ENCODE data around the gene SMCHD1. TPM values are rescaled to one million over a fixed set of nuclear protein-coding genes. Genes with fewer than 3 reads are reported as not detected.
"Not testable (repeated sequence)": the region's sequence is repeated elsewhere in the genome, so short reads cannot be mapped to it uniquely, and the experiment has no call there.

SMCHD1 gene
- total RNA-seq, 2 donors from 2014 or later, result 103 to 137 TPM

- peaks cover 13% of the 10 kb centered on the region for H3K4me1 Mint-ChIP-seq (ENCODE audit: low read depth)
- ATAC-seq (replicated peaks in 1 of 2), result no peak
Observed at GRCh38 chr18:2843146-2843545, 187.6 kb downstream of the SMCHD1 start.

GRCh38 chr18:2845172-2845571, 189.6 kb downstream of the SMCHD1 start:
- DNase-seq (no peak), ATAC-seq (replicated peaks in 1 of 2) (no peak)
- Mint-ChIP-seq H3K4me1 (ENCODE audit: low read depth) (peaks cover 34% of the 10 kb centered on the region), H3K9me3 (no peaks in the 10 kb centered on the region), H3K27me3 (ENCODE audit: low read depth) (peaks cover 28% of the 10 kb centered on the region), H3K27ac (no peak overlapping the region), H3K36me3 (ENCODE audit: insufficient read depth in 2 of 2) (peaks cover 4 to 8% of the 10 kb centered on the region in 2 donors), H3K4me3 (no peak overlapping the region)

More at GRCh38 chr18:2843146-2843545, 187.6 kb downstream of the SMCHD1 start:
- Mint-ChIP-seq H3K9me3 (peaks cover 1 to 4% of the 10 kb centered on the region in 2 donors), H3K27ac (no peak overlapping the region), H3K36me3 (ENCODE audit: insufficient read depth in 2 of 2) (peaks cover 7 to 10% of the 10 kb centered on the region in 2 donors), H3K4me3 (no peak overlapping the region), H3K27me3 (ENCODE audit: low read depth) (peaks cover 12% of the 10 kb centered on the region)
- DNase-seq, result no peak

- Mint-ChIP-seq H3K4me1 (ENCODE audit: low read depth) (peaks cover 48% of the 10 kb centered on the region), H3K4me3 (peak within 1 kb of the TSS; percentile 80 to 89), H3K27ac (peak within 1 kb of the TSS; percentile 74), H3K27me3 (ENCODE audit: low read depth) (peaks cover 28% of the 10 kb centered on the region), H3K9me3 (no peaks in the 10 kb centered on the region), H3K36me3 (ENCODE audit: insufficient read depth in 2 of 2) (peaks cover 4 to 8% of the 10 kb centered on the region in 2 donors)
- ATAC-seq (replicated peaks in 1 of 2) (peak; percentile 51 to 55), DNase-seq (peak; percentile 65 to 67)
Observed at GRCh38 chr18:2846636-2847316, 191.2 kb downstream of the SMCHD1 start, which contains the start of gene EMILIN2. Gene EMILIN2 (plus strand): TSS chr18:2847006. CDS start chr18:2847189, 183 bp downstream.

- ATAC-seq (replicated peaks in 1 of 2), result peak; percentile 69 to 72
- peak overlapping the region; percentile 70 for H3K27ac Mint-ChIP-seq
- no peaks in the 10 kb centered on the region for H3K9me3 Mint-ChIP-seq
- peaks cover 4 to 8% of the 10 kb centered on the region in 2 donors for H3K36me3 Mint-ChIP-seq (ENCODE audit: insufficient read depth in 2 of 2)
- H3K27me3 Mint-ChIP-seq (ENCODE audit: low read depth), result peaks cover 28% of the 10 kb centered on the region
- peaks cover 48% of the 10 kb centered on the region for H3K4me1 Mint-ChIP-seq (ENCODE audit: low read depth)
- peak overlapping the region; percentile 80 to 89 for H3K4me3 Mint-ChIP-seq
- peak; percentile 70 to 71 for DNase-seq
Observed at GRCh38 chr18:2847317-2848246, 192.1 kb downstream of the SMCHD1 start.

- DNase-seq, result no peak
- Mint-ChIP-seq H3K4me3 (peak overlapping the region; percentile 80 to 89), H3K9me3 (no peaks in the 10 kb centered on the region), H3K4me1 (ENCODE audit: low read depth) (peaks cover 48% of the 10 kb centered on the region), H3K27me3 (ENCODE audit: low read depth) (peaks cover 28% of the 10 kb centered on the region), H3K27ac (peak overlapping the region; percentile 52), H3K36me3 (ENCODE audit: insufficient read depth in 2 of 2) (peaks cover 4 to 8% of the 10 kb centered on the region in 2 donors)
- no peak for ATAC-seq (replicated peaks in 1 of 2)
Observed at GRCh38 chr18:2848247-2849246, 193.0 kb downstream of the SMCHD1 start.

- peaks cover 58% of the 10 kb centered on the region for H3K4me1 Mint-ChIP-seq (ENCODE audit: low read depth)
- no peaks in the 10 kb centered on the region for H3K9me3 Mint-ChIP-seq
- ATAC-seq (replicated peaks in 1 of 2), result no peak
- no peak overlapping the region for H3K27ac Mint-ChIP-seq
- H3K36me3 Mint-ChIP-seq (ENCODE audit: insufficient read depth in 2 of 2), result peaks cover 4 to 8% of the 10 kb centered on the region in 2 donors
- DNase-seq, result peak in 1 of 2 donors; percentile 19
- peak overlapping the region; percentile 15 to 27 for H3K4me3 Mint-ChIP-seq
- H3K27me3 Mint-ChIP-seq (ENCODE audit: low read depth), result peaks cover 25% of the 10 kb centered on the region
Observed at GRCh38 chr18:2850816-2851215, 195.3 kb downstream of the SMCHD1 start.

- no peak for ATAC-seq (replicated peaks in 1 of 2)
- Mint-ChIP-seq H3K27ac (no peak overlapping the region), H3K4me3 (no peak overlapping the region), H3K9me3 (no peaks in the 10 kb centered on the region), H3K27me3 (ENCODE audit: low read depth) (peaks cover 23% of the 10 kb centered on the region), H3K36me3 (ENCODE audit: insufficient read depth in 2 of 2) (peaks cover 2 to 3% of the 10 kb centered on the region in 2 donors), H3K4me1 (ENCODE audit: low read depth) (peaks cover 58% of the 10 kb centered on the region)
- DNase-seq, result no peak
Observed at GRCh38 chr18:2851771-2852170, 196.2 kb downstream of the SMCHD1 start.

- H3K27ac Mint-ChIP-seq; H3K4me3 Mint-ChIP-seq; ATAC-seq (replicated peaks in 1 of 2); H3K9me3 Mint-ChIP-seq; DNase-seq; H3K36me3 Mint-ChIP-seq (ENCODE audit: insufficient read depth in 2 of 2): not testable (repeated sequence)
- Mint-ChIP-seq H3K4me1 (ENCODE audit: low read depth) (peaks cover 58% of the 10 kb centered on the region), H3K27me3 (ENCODE audit: low read depth) (peaks cover 23% of the 10 kb centered on the region)
Observed at GRCh38 chr18:2852460-2852859, 196.9 kb downstream of the SMCHD1 start.

- Mint-ChIP-seq H3K9me3 (no peaks in the 10 kb centered on the region), H3K4me1 (ENCODE audit: low read depth) (peaks cover 51% of the 10 kb centered on the region), H3K27me3 (ENCODE audit: low read depth) (peaks cover 21% of the 10 kb centered on the region), H3K4me3 (no peak overlapping the region), H3K36me3 (ENCODE audit: insufficient read depth in 2 of 2) (peaks cover 1 to 2% of the 10 kb centered on the region in 2 donors), H3K27ac (no peak overlapping the region)
- ATAC-seq (replicated peaks in 1 of 2), result no peak
- no peak for DNase-seq
Observed at GRCh38 chr18:2853173-2853925, 197.8 kb downstream of the SMCHD1 start.

GRCh38 chr18:2853926-2854664, 198.6 kb downstream of the SMCHD1 start:
- Mint-ChIP-seq H3K9me3 (no peaks in the 10 kb centered on the region), H3K36me3 (ENCODE audit: insufficient read depth in 2 of 2) (no peaks in the 10 kb centered on the region), H3K4me3 (no peak overlapping the region), H3K27me3 (ENCODE audit: low read depth) (peaks cover 13% of the 10 kb centered on the region), H3K4me1 (ENCODE audit: low read depth) (peaks cover 43% of the 10 kb centered on the region), H3K27ac (no peak overlapping the region)
- ATAC-seq (replicated peaks in 1 of 2) (no peak), DNase-seq (no peak)
